Liver (tissue), 9 donors: ENCODE results near the gene ATP6V1F. TPM values are rescaled to one million over a fixed set of nuclear protein-coding genes. Genes with fewer than 3 reads are reported as not detected.

Experiments
- DNase-seq: peaks from one replicate; pipeline ENCODE4 v3.0.0-alpha.2; 2017; ENCODE audit warnings: low spot score
- H3K27ac ChIP-seq, 2 donors: one replicate each; pipeline ENCODE4 v1.7.0; 2013; ENCODE audit warnings: inconsistent platforms in 2 of 2, low read length in 2 of 2, control low read depth in 1 of 2, low read depth in 1 of 2, mild to moderate bottlenecking in 1 of 2
- H3K27me3 ChIP-seq, 4 donors: one replicate each; pipeline versions ENCODE4 v1.6.1 to v1.7.0; 2013; ENCODE audit warnings: low read length in 3 of 4, inconsistent platforms in 1 of 4, mild to moderate bottlenecking in 1 of 4, moderate library complexity in 1 of 4; ENCODE audit not compliant: control insufficient read depth in 4 of 4, insufficient read depth in 4 of 4
- H3K36me3 ChIP-seq, 4 donors: one replicate each; pipeline versions ENCODE4 v1.6.1 to v1.7.0; 2013; ENCODE audit warnings: low read length in 3 of 4, mild to moderate bottlenecking in 3 of 4, low read depth in 1 of 4, moderate library complexity in 1 of 4; ENCODE audit not compliant: control insufficient read depth in 4 of 4, insufficient read depth in 3 of 4
- H3K4me1 ChIP-seq, 4 donors: one replicate each; pipeline versions ENCODE4 v1.6.1 to v1.7.0; 2013; ENCODE audit warnings: low read length in 3 of 4, mild to moderate bottlenecking in 3 of 4, moderate library complexity in 1 of 4; ENCODE audit not compliant: control insufficient read depth in 4 of 4, insufficient read depth in 4 of 4
- H3K4me3 ChIP-seq, 3 donors: one replicate each; pipeline versions ENCODE4 v1.6.1 to v1.7.0; 2013; ENCODE audit warnings: low read length in 3 of 3, control low read depth in 1 of 3, low read depth in 1 of 3, mild to moderate bottlenecking in 1 of 3
- H3K9ac ChIP-seq, 2 donors: one replicate each; pipeline ENCODE4 v1.7.0; 2013; ENCODE audit warnings: low read length in 2 of 2, mild to moderate bottlenecking in 2 of 2, moderate library complexity in 2 of 2, control low read depth in 1 of 2, low read depth in 1 of 2
- H3K9me3 ChIP-seq, 4 donors: one replicate each; pipeline versions ENCODE4 v1.6.1 to v1.7.0; 2013; ENCODE audit warnings: low read length in 3 of 4; ENCODE audit not compliant: control insufficient read depth in 4 of 4
- EGR1 ChIP-seq, 2 donors: IDR thresholded peaks; 2 replicates each; pipeline ENCODE4 v1.6.1; 2016 to 2018; ENCODE audit warnings: antibody characterized with exemption in 2 of 2, low read depth in 2 of 2
- FOXA1 ChIP-seq: IDR thresholded peaks from 2 replicates; pipeline ENCODE4 v1.6.1; 2016; ENCODE audit warnings: antibody characterized with exemption
- HNF4A ChIP-seq, 2 donors: conservative IDR thresholded peaks; 2 replicates each; pipeline ENCODE4 v1.6.1; 2016; ENCODE audit warnings: antibody characterized with exemption in 2 of 2, mild to moderate bottlenecking in 2 of 2
- NR2F2 ChIP-seq: IDR thresholded peaks from 2 replicates; pipeline ENCODE4 v1.6.1; 2016; ENCODE audit warnings: antibody characterized with exemption
- RAD21 ChIP-seq, 2 donors: IDR thresholded peaks; 2 replicates each; pipeline ENCODE4 v1.6.1; 2016; ENCODE audit warnings: antibody characterized with exemption in 2 of 2, mild to moderate bottlenecking in 2 of 2
- RXRA ChIP-seq, 2 donors: IDR thresholded peaks; 2 replicates each; pipeline ENCODE4 v1.6.1; 2017 to 2018; ENCODE audit warnings: antibody characterized with exemption in 2 of 2, mild to moderate bottlenecking in 1 of 2
- TAF1 ChIP-seq: conservative IDR thresholded peaks from 2 replicates; pipeline ENCODE4 v1.6.1; 2016; ENCODE audit warnings: antibody characterized with exemption, mild to moderate bottlenecking
- WGBS: extraction: QIAGEN DNeasy Blood & Tissue Kit; methylation state at CpG from one replicate; pipeline ENCODE4 v1.1.7; 2013; 5-methylcytosine and 5-hydroxymethylcytosine counted together
- polyA plus RNA-seq, 2 donors: library from polyadenylated mRNA; stranded (reverse) in 1 of 2; unstranded in 1 of 2; fragments of 200-250 nt in 1 of 2; fragments of >200 nt in 1 of 2; fragmentation: Nextera tagmentation in 1 of 2; extraction: Ambion mirVana in 1 of 2; gene quantifications; one replicate each; pipeline versions ENCODE4 v1.2.1 to v1.2.3, GENCODE V29; 2013 to 2015
- total RNA-seq, 2 donors: library from RNA; depleted of rRNA; stranded (reverse); fragments of >200 nt; gene quantifications; one replicate each; pipeline ENCODE4 v1.2.3, GENCODE V29; 2014
- TF ChIP-seq, protein P1 (sequence below): fragments of 150-350 bp; IDR thresholded peaks from 2 replicates; pipeline ENCODE4 v1.5.1; 2017; ENCODE audit warnings: improper control_type of control experiment, low read depth, low read length; ENCODE audit not compliant: missing input control
- TF ChIP-seq, protein P2 (sequence below): IDR thresholded peaks from 2 replicates; pipeline ENCODE4 v1.6.1; 2016; ENCODE audit warnings: antibody characterized with exemption
- TF ChIP-seq, protein P3 (sequence below): IDR thresholded peaks from 2 replicates; pipeline ENCODE4 v1.6.1; 2016; ENCODE audit warnings: antibody characterized with exemption, mild to moderate bottlenecking
- donor health status: healthy.
- donor health status: healthy.
- donor health status: healthy.
- donor health status: healthy.
- donor health status: healthy.

ATP6V1F gene
- total and polyA plus RNA-seq, 4 donors = 23.1 to 111 (median 47.1) TPM

DNA sequence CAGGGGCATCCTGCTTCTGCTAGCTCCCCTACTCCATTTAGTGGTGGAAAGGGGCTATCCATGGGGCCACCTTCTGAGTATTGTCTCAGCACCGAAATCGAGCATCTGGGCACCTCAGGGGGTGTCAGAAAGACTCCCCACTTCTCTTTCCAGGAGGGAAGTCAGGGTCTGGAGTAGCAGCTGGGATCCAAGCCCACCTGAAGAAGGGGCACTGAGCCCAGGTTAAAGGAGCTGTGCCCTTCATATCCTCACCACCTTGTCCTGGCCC lies 29.8 kb upstream of the ATP6V1F start (continued):
- TF ChIP-seq FOXA1 = no peak
- TF ChIP-seq, protein P1, sequence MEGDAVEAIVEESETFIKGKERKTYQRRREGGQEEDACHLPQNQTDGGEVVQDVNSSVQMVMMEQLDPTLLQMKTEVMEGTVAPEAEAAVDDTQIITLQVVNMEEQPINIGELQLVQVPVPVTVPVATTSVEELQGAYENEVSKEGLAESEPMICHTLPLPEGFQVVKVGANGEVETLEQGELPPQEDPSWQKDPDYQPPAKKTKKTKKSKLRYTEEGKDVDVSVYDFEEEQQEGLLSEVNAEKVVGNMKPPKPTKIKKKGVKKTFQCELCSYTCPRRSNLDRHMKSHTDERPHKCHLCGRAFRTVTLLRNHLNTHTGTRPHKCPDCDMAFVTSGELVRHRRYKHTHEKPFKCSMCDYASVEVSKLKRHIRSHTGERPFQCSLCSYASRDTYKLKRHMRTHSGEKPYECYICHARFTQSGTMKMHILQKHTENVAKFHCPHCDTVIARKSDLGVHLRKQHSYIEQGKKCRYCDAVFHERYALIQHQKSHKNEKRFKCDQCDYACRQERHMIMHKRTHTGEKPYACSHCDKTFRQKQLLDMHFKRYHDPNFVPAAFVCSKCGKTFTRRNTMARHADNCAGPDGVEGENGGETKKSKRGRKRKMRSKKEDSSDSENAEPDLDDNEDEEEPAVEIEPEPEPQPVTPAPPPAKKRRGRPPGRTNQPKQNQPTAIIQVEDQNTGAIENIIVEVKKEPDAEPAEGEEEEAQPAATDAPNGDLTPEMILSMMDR = no peak
- no peak for TF ChIP-seq RAD21 (IDR thresholded peaks at IDR 0.05)
- no peak for TF ChIP-seq HNF4A (conservative IDR thresholded peaks at IDR 0.05)
- TF ChIP-seq, protein P2, sequence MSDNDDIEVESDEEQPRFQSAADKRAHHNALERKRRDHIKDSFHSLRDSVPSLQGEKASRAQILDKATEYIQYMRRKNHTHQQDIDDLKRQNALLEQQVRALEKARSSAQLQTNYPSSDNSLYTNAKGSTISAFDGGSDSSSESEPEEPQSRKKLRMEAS = no peak

DNA sequence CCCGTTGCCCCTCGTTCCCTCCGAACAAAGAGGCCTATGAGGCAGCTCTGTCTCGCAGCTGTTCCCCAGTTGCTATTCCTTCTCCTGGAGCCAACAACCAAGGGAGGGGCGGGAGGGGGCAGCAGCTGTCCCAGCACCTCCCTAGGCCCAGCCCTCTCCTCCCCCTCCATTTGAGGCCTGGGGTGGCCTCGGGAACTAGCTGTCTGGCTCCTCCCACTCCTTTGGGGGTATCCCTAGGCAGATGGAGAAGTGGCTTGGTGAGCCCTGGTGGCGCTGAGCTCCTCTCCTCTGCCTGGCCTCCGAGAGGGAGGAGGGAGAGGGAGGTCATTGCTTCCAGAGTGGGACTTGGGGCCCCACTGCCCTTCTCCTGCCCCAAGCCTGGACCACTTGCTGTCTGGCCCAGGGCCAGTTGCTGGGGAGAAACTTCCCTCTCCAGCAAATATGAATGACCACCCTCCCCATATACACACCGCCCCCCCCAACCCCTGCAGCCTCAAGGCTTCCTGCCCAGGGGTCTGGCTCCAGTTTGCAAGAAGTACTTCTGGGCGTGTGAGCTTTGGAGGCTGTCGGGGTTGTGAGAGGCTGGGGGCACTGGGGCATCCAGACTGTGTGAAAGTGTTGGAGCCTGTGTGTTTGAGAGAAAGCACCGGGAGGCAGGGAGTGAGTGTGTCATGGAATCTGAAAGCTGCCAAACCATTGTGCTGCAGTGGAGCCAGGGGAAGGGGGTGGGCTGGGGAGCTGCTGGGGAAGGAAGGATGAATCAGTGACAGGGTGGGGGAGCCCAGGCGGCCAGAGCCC lies 29.3 kb upstream of the ATP6V1F start:
- no peaks in the 10 kb centered on the region for H3K36me3 ChIP-seq
- H3K27me3 ChIP-seq = peaks cover 0 to 5% (median 0%) of the 10 kb centered on the region in 4 donors
- no peaks in the 10 kb centered on the region for H3K9me3 ChIP-seq
- no peak overlapping the region for H3K9ac ChIP-seq
- TF ChIP-seq, protein P3, sequence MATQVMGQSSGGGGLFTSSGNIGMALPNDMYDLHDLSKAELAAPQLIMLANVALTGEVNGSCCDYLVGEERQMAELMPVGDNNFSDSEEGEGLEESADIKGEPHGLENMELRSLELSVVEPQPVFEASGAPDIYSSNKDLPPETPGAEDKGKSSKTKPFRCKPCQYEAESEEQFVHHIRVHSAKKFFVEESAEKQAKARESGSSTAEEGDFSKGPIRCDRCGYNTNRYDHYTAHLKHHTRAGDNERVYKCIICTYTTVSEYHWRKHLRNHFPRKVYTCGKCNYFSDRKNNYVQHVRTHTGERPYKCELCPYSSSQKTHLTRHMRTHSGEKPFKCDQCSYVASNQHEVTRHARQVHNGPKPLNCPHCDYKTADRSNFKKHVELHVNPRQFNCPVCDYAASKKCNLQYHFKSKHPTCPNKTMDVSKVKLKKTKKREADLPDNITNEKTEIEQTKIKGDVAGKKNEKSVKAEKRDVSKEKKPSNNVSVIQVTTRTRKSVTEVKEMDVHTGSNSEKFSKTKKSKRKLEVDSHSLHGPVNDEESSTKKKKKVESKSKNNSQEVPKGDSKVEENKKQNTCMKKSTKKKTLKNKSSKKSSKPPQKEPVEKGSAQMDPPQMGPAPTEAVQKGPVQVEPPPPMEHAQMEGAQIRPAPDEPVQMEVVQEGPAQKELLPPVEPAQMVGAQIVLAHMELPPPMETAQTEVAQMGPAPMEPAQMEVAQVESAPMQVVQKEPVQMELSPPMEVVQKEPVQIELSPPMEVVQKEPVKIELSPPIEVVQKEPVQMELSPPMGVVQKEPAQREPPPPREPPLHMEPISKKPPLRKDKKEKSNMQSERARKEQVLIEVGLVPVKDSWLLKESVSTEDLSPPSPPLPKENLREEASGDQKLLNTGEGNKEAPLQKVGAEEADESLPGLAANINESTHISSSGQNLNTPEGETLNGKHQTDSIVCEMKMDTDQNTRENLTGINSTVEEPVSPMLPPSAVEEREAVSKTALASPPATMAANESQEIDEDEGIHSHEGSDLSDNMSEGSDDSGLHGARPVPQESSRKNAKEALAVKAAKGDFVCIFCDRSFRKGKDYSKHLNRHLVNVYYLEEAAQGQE = no peak
- TF ChIP-seq, protein P1 = no peak
- TF ChIP-seq RXRA (IDR thresholded peaks at IDR 0.05) = no peak
- no peak for TF ChIP-seq NR2F2
- TF ChIP-seq TAF1 = no peak
- no peak for TF ChIP-seq EGR1 (IDR thresholded peaks at IDR 0.05; ENCODE audit: low read depth in 2 of 2)
- WGBS = 41% methylated on average over 13 of the region's 13 CpGs
- H3K27ac ChIP-seq = no peak overlapping the region
- DNase-seq = no peak
- H3K4me3 ChIP-seq = no peak overlapping the region
- H3K4me1 ChIP-seq = peaks cover 3 to 13% (median 7%) of the 10 kb centered on the region in 4 donors

DNA sequence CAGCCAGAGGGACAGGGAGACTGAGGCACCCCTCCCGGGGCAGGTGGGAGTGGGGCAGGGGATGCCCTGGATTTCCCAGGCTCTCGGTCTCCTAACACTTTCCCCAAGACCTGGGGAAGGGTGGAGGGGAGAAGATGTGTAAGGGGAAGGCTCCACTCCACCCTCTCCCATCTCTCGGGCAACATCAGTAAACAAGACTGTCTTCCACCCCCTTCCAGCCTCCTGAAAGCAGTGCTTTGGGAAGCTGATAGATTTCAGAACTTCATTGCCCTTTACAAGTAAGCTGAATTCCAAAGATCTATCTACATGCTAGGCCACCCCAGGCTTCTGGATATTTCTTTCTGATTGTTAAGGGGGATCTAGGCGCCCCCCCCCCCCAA lies 28.7 kb upstream of the ATP6V1F start:
- H3K27ac ChIP-seq = no peak overlapping the region
- TF ChIP-seq NR2F2 (no peak), FOXA1 (no peak)
- 44% methylated on average over 4 of the region's 4 CpGs for WGBS
- peaks cover 3 to 13% (median 7%) of the 10 kb centered on the region in 4 donors for H3K4me1 ChIP-seq
- no peaks in the 10 kb centered on the region for H3K9me3 ChIP-seq
- H3K4me3 ChIP-seq = no peak overlapping the region
- no peaks in the 10 kb centered on the region for H3K36me3 ChIP-seq
- no peak for DNase-seq
- peaks cover 0 to 3% (median 0%) of the 10 kb centered on the region in 4 donors for H3K27me3 ChIP-seq
- H3K9ac ChIP-seq = no peak overlapping the region
